HUES64 (cell line): ENCODE data around the gene RASSF4.

Source experiments
- H3K27ac ChIP-seq: 2 replicates; pipeline ENCODE4 v1.7.0; 2013; ENCODE audit warnings: low read depth, low read length, inconsistent platforms
- H3K27me3 ChIP-seq: 2 replicates; pipeline ENCODE4 v1.6.1; 2013; ENCODE audit warnings: mild to moderate bottlenecking, low read length; ENCODE audit not compliant: insufficient read depth
- H3K36me3 ChIP-seq: 2 replicates; pipeline ENCODE4 v1.6.1; 2013; ENCODE audit warnings: mild to moderate bottlenecking, low read length; ENCODE audit not compliant: insufficient read depth
- H3K4me1 ChIP-seq: 2 replicates; pipeline ENCODE4 v1.6.1; 2013; ENCODE audit warnings: mild to moderate bottlenecking, low read length, moderate library complexity; ENCODE audit not compliant: insufficient read depth
- H3K4me3 ChIP-seq: 2 replicates; pipeline ENCODE4 v1.5.1; 2013; ENCODE audit warnings: mild to moderate bottlenecking, low read length, moderate library complexity
- H3K9ac ChIP-seq: 2 replicates; pipeline ENCODE4 v1.6.1; 2013; ENCODE audit warnings: mild to moderate bottlenecking, low read depth, low read length
- H3K9me3 ChIP-seq: 2 replicates; pipeline ENCODE4 v1.6.1; 2013; ENCODE audit warnings: low read depth, low read length; ENCODE audit not compliant: insufficient read depth
- WGBS: fragments of 150-250, 120-280 bp; methylation state at CpG from one replicate; pipeline ENCODE4 v1.1.7; 2013; ENCODE audit warnings: missing lambda C conversion rate; 5-methylcytosine and 5-hydroxymethylcytosine counted together

RASSF4 gene

GRCh38 chr10:44921061-44921460 lies 38.5 kb upstream of the RASSF4 start:
- 85% methylated on average over 5 of the region's 5 CpGs for WGBS
- 0 out of 2 replicates have a peak, but pooled peaks cover 4% of the 10 kb centered on the region for H3K27me3 ChIP-seq

GRCh38 chr10:44921506-44921905 lies 38.1 kb upstream of the RASSF4 start:
- WGBS: 98% methylated on average over 3 of the region's 3 CpGs
- H3K36me3 ChIP-seq: no peaks in the 10 kb centered on the region
- 0 out of 2 replicates have a peak, but pooled peaks cover 4% of the 10 kb centered on the region for H3K27me3 ChIP-seq
- no peaks in the 10 kb centered on the region for H3K4me1 ChIP-seq
- H3K9ac ChIP-seq: no peak overlapping the region
- H3K9me3 ChIP-seq: no peaks in the 10 kb centered on the region
- H3K4me3 ChIP-seq: no peak overlapping the region
- no peak overlapping the region for H3K27ac ChIP-seq

More at GRCh38 chr10:44921061-44921460, 38.5 kb upstream of the RASSF4 start:
- Histone ChIP-seq H3K9me3 (no peaks in the 10 kb centered on the region), H3K27ac (no peak overlapping the region), H3K9ac (no peak overlapping the region), H3K4me1 (no peaks in the 10 kb centered on the region), H3K36me3 (no peaks in the 10 kb centered on the region), H3K4me3 (no peak overlapping the region)

- Histone ChIP-seq H3K36me3 (no peaks in the 10 kb centered on the region), H3K4me1 (no peaks in the 10 kb centered on the region), H3K4me3 (no peak overlapping the region), H3K27ac (no peak overlapping the region), H3K9ac (no peak overlapping the region), H3K27me3 (0 out of 2 replicates have a peak, but pooled peaks cover 4% of the 10 kb centered on the region), H3K9me3 (no peaks in the 10 kb centered on the region)
- 94% methylated on average over 5 of the region's 5 CpGs for WGBS
Measured at GRCh38 chr10:44922021-44922420, 37.6 kb upstream of the RASSF4 start.

GRCh38 chr10:44922796-44923545 lies 36.6 kb upstream of the RASSF4 start:
- H3K36me3 ChIP-seq: no peaks in the 10 kb centered on the region
- no peaks in the 10 kb centered on the region for H3K9me3 ChIP-seq
- 0 out of 2 replicates have a peak, but pooled peaks cover 4% of the 10 kb centered on the region for H3K27me3 ChIP-seq
- H3K9ac ChIP-seq: no peak overlapping the region
- H3K4me1 ChIP-seq: no peaks in the 10 kb centered on the region
- WGBS: 91% methylated on average over 7 of the region's 7 CpGs
- H3K4me3 ChIP-seq: no peak overlapping the region
- no peak overlapping the region for H3K27ac ChIP-seq

- WGBS: 86% methylated on average over 3 of the region's 3 CpGs
- Histone ChIP-seq H3K9ac (no peak overlapping the region), H3K27me3 (0 out of 2 replicates have a peak, but pooled peaks cover 4% of the 10 kb centered on the region), H3K27ac (no peak overlapping the region), H3K4me1 (no peaks in the 10 kb centered on the region), H3K9me3 (no peaks in the 10 kb centered on the region), H3K4me3 (no peak overlapping the region), H3K36me3 (no peaks in the 10 kb centered on the region)
Measured at GRCh38 chr10:44923611-44924010, 36.0 kb upstream of the RASSF4 start.

GRCh38 chr10:44924261-44925040 lies 35.2 kb upstream of the RASSF4 start:
- H3K4me3 ChIP-seq: no peak overlapping the region
- H3K4me1 ChIP-seq: no peaks in the 10 kb centered on the region
- H3K27me3 ChIP-seq: 0 out of 2 replicates have a peak, but pooled peaks cover 4% of the 10 kb centered on the region
- no peak overlapping the region for H3K9ac ChIP-seq
- H3K36me3 ChIP-seq: no peaks in the 10 kb centered on the region
- no peaks in the 10 kb centered on the region for H3K9me3 ChIP-seq
- 88% methylated on average over 21 of the region's 21 CpGs for WGBS
- H3K27ac ChIP-seq: no peak overlapping the region

- Histone ChIP-seq H3K9ac (no peak overlapping the region), H3K36me3 (no peaks in the 10 kb centered on the region), H3K4me1 (no peaks in the 10 kb centered on the region), H3K4me3 (no peak overlapping the region), H3K9me3 (no peaks in the 10 kb centered on the region), H3K27ac (no peak overlapping the region), H3K27me3 (0 out of 2 replicates have a peak, but pooled peaks cover 4% of the 10 kb centered on the region)
- 47% methylated on average over 7 of the region's 7 CpGs for WGBS
Measured at GRCh38 chr10:44925224-44925623, 34.4 kb upstream of the RASSF4 start.

GRCh38 chr10:44925811-44926750 lies 33.5 kb upstream of the RASSF4 start:
- Histone ChIP-seq H3K27me3 (0 out of 2 replicates have a peak, but pooled peaks cover 4% of the 10 kb centered on the region), H3K27ac (no peak overlapping the region), H3K9me3 (no peaks in the 10 kb centered on the region), H3K4me3 (no peak overlapping the region), H3K36me3 (no peaks in the 10 kb centered on the region), H3K4me1 (no peaks in the 10 kb centered on the region), H3K9ac (no peak overlapping the region)
- whole genome bisulfite sequencing: 95% methylated on average over 16 of the region's 16 CpGs

- 75% methylated on average over 9 of the region's 10 CpGs for WGBS
- Histone ChIP-seq H3K27ac (no peak overlapping the region), H3K27me3 (0 out of 2 replicates have a peak, but pooled peaks cover 4% of the 10 kb centered on the region), H3K9ac (no peak overlapping the region), H3K36me3 (no peaks in the 10 kb centered on the region), H3K4me3 (no peak overlapping the region), H3K4me1 (no peaks in the 10 kb centered on the region), H3K9me3 (no peaks in the 10 kb centered on the region)
Measured at GRCh38 chr10:44926751-44927351, 32.8 kb upstream of the RASSF4 start.

- Histone ChIP-seq H3K36me3 (no peaks in the 10 kb centered on the region), H3K27me3 (0 out of 2 replicates have a peak, but pooled peaks cover 4% of the 10 kb centered on the region), H3K4me1 (no peaks in the 10 kb centered on the region), H3K4me3 (no peak overlapping the region), H3K9ac (no peak overlapping the region), H3K9me3 (no peaks in the 10 kb centered on the region), H3K27ac (no peak overlapping the region)
- WGBS: 81% methylated on average over 2 of the region's 2 CpGs
Measured at GRCh38 chr10:44927352-44927751, 32.2 kb upstream of the RASSF4 start.
